ENCODE measurements around the gene VPS13D.

The VPS13D gene

GRCh38 chr1:12539705-12540579, 310.1 kb downstream of the VPS13D start:
- no peak for DNase-seq (ENCODE audit: low read depth)

DNA sequence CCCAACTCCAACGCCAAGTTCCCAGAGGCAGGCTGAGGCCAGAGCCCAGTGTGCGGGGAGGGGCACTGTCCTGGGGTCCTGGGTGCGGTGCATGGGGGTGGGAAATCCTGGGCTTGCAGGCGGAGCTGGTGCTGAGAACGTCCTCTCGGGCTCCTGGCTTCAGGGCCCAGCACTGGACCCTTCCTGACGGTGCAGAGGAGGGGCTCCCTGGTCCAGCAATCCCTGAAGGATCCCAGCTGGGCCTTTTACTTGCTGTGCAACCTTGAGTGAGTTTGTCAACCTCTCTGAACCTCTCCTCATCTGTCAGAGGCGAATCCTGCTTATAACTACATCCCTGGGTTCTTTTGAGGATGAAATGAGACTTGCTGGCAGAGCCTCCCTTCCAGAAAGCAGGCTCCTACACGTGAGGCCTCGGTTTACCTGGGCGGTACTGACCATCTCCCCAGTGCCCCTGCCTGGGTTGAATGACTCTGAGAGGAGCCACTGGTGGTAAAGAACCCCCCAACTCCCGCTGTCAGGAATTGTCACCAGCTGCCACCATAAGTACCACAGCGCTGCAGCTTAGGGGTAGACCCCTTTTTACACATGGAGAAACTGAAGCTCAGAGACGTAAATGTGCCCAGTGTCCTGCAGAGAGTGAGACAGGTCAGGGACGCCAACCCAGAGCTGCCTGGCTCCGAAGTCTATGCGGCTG, 310.9 kb downstream of the VPS13D start:
- DNase-seq (ENCODE audit: low read depth), result no peak

GRCh38 chr1:12541274-12542137, 311.7 kb downstream of the VPS13D start:
- no peak for DNase-seq (ENCODE audit: low read depth)

- DNase-seq (ENCODE audit: low read depth), result no peak
These were observed 312.3 kb downstream of the VPS13D start for GRCh38 chr1:12542138-12542465.

- no peak for DNase-seq (ENCODE audit: low read depth)
These were observed 313.1 kb downstream of the VPS13D start for GRCh38 chr1:12542616-12543592.

GRCh38 chr1:12543740-12544154, 313.9 kb downstream of the VPS13D start:
- no peak for DNase-seq (ENCODE audit: low read depth)

DNA sequence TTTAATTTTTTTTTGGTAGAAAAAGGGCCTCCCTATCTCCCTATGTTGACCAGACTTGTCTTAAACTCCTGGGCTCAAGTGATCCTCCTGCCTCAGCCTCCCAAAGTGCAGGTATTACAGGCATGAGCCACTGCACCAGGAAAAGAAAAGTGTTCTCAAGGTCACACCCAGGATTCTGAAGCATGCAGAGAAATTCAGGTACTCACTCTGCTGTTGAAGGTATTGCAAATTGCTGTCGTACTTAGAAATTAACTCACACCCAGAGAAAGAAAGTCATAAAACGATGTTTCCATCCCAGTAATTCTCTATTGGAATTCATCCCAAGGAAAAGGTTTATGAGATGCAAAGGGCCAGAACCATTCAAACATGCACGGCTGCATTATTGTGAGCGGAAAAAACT, 314.5 kb downstream of the VPS13D start:
- no peak for DNase-seq (ENCODE audit: low read depth)

DNA sequence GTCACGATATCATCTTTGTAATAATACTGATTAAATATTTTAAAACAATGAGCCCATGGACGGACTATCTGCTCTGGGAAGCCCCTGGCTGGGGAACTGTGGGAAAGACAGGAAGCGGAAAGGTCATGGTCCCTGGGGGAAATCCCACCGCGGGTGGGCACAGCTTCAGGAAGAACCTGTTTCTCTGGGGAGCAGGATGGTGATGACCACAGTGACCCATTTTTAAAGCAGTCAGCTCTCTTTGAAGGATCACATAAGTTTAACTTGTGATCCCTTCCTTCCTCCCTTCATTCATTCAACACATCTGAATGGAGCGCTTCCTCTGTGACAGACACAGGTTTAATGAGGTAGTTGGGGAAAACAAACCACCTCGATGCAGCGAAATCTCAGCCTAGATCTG, 315.2 kb downstream of the VPS13D start:
- no peak for DNase-seq (ENCODE audit: low read depth)

GRCh38 chr1:12546771-12547585, 317.1 kb downstream of the VPS13D start:
- no peak for DNase-seq (ENCODE audit: low read depth)

DNA sequence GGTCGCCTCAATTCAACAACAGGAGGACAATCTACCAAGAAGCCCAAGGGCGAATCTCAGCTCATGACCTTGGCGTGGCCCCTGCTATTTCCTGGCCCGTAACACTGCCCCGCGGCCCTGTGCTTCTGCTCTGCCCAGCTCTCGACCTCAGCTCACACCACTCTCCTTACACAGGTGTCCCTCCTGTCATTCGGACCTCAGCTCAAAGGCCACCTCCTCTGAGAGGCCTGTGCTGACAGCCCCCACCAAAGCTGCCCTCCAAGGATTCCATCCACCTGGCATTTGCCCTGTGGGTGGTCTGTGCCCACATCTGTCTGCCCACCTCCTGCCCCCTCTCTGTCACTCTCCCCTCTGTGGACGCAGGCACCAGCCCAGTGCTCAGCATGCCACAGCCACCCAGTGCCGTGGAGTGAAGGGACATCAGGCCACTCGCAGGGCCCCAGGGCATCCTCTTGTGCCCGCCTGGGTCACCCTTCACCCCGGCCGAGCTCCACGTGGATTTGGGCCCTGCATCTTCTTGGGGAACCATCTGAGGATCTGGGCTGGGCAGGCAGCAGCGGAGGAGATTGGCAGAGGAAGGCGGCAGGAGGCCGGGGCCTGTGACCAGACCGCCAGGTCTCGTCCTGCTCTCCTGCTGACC, 317.9 kb downstream of the VPS13D start:
- no peak for DNase-seq (ENCODE audit: low read depth)

- no peak for DNase-seq (ENCODE audit: low read depth)
These were observed 318.6 kb downstream of the VPS13D start for GRCh38 chr1:12548279-12548972.

DNA sequence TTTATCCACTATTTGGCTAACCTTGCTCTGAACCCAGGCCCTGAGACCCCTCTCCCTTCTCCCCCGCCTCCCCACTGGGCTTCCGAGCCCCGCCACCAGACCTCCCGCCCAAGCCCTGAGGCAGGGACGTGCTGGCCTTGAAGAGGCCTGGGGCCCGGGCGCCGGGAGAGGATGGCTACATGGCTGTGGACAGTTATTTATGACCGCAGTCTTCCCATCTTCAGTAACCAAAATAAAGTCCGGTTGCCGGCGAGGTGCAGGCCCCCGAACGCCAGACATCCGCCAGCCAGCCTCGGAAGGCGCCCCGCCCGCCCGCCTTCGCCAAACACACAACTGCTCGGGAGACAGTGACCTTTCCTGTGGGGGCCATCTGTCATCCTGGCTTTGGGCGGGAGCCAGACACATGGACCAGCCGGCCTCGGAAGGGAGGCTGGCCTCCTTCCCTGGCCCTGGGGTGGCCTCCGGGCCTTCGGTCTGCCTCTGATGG, 319.2 kb downstream of the VPS13D start:
- DNase-seq (ENCODE audit: low read depth), result no peak

DNA sequence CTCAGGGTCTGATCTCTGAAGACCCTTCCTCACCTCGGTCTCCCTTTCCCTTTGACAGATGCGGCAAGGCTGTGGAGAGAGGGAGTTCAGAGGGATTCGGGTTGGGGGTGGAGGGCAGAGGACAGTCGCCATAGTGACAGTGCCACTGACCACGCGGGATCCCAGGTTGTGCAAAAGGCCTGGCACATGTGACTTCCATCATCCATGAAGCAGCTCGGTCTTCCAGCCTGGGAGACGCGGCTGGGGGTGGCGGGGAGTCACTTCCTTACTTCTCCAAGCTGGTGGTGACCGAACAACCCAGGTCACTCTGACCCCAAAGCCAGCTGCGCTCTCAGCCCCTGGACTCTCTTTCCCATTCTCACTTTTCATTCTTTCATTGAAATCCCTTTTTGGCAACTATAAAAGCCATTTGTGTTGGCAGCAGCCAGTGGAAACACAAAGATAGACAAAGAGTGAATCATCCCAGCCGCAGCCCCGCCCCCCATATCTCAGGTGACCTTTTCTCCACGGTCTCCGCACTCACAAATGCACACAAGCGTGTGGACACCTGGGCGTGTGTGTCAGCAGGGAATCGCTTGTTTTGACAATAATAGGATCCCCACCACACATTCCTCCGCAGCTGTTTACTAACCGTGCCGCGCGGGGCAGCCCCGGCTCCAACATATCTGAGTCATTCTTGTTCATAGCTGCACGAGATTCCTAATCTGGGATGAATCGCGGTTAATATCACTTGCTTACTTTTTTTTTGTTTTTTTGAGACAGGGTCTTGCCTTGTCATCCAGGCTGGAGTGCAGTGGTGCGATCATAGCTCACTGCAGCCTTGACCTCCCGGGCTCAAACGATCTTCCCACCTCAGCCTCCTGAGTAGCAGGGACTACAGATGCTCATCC, 319.9 kb downstream of the VPS13D start:
- DNase-seq (ENCODE audit: low read depth), result peak; percentile 73

GRCh38 chr1:12551584-12551983, 321.8 kb downstream of the VPS13D start:
- DNase-seq (ENCODE audit: low read depth), result no peak

DNA sequence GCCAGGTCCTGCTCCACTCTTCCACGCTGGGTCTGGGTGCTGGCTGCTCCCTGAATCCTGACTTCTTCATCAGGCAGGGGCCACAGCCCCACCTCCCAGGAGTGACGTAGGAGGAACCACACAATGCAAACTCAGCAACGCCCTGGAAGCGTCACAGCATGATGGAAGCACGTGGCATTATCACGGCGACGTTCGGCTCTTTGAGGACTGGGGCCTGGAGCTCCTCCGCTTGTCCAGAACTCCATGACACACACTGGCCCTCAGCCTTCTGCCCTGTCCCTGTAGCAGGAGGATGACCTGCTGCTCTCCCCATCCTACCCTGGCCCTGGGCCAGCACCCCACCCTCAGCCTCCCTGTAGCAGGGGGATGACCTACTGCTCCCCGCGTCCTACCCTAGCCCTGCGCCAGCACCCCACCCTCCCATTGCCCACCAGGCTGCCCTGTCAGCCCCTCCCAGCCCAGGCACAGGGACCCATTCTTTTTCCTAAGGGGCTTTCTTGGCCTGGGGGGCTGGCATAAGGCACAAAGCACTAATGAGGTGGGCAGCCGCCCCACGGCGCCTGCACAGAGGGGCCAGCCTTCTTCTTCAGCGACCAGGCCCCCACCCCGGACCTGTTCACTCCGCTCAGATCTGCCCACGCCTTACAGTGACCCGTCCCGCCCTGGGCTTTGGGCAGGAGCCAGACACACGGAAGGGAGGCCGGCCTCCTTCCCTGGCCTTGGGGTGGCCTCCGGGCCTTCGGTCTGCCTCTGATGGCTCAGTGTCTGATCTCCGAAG, 322.5 kb downstream of the VPS13D start:
- no peak for DNase-seq (ENCODE audit: low read depth)

GRCh38 chr1:12552951-12553921, 323.4 kb downstream of the VPS13D start:
- DNase-seq (ENCODE audit: low read depth), result no peak

All from HS-27A (cell line).